Naive thymus-derived CD4-positive, alpha-beta T cell (primary cell): ENCODE results near the gene MRPS6. TPM values are rescaled to one million over a fixed set of nuclear protein-coding genes. Genes with fewer than 3 reads are reported as not detected.

Experiments used
- ATAC-seq: fragments of 150-1000 bp; cut with Tn5 transposase; 2 replicates; pipeline ENCODE4 v1.10.0; 2021; ENCODE audit warnings: mild to moderate bottlenecking, moderate library complexity
- CTCF ChIA-PET: fragments of 350-600 bp; sonication (Branson Sonifier 250); formaldehyde crosslinking; loops from one replicate; lab custom pipeline; 2021; ENCODE audit warnings: antibody characterized with exemption; lab: Charles Lee
- POLR2A ChIA-PET: fragments of 350-600 bp; sonication (Branson Sonifier 250); formaldehyde crosslinking; loops from one replicate; lab custom pipeline; 2021; ENCODE audit warnings: antibody characterized with exemption, inconsistent platforms; lab: Charles Lee
- DNase-seq, 9 donors: peaks; one replicate each; pipeline versions ENCODE4 v3.0.0 to v3.0.0-alpha.2; 2020 to 2022; ENCODE audit warnings: mixed read lengths in 1 of 9
- H3K27ac ChIP-seq: one replicate; pipeline ENCODE4 v1.7.0; 2013; ENCODE audit warnings: mild to moderate bottlenecking, low read depth, low read length, moderate library complexity
- H3K27me3 ChIP-seq, 2 donors: one replicate each; pipeline ENCODE4 v1.7.0; 2013; ENCODE audit warnings: low read length in 2 of 2, mild to moderate bottlenecking in 2 of 2, moderate library complexity in 2 of 2; ENCODE audit not compliant: control insufficient read depth in 2 of 2, insufficient read depth in 2 of 2
- H3K36me3 ChIP-seq, 3 experiments: 1 replicate in 2 of 3; 2 replicates in 1 of 3; pipeline ENCODE4 v1.7.0; 2013; ENCODE audit warnings: low read length in 3 of 3, mild to moderate bottlenecking in 3 of 3, moderate library complexity in 1 of 3; ENCODE audit not compliant: insufficient read depth in 3 of 3, control insufficient read depth in 2 of 3
- H3K4me1 ChIP-seq, 2 donors: one replicate each; pipeline ENCODE4 v1.7.0; 2013; ENCODE audit warnings: low read length in 2 of 2, mild to moderate bottlenecking in 2 of 2, moderate library complexity in 1 of 2; ENCODE audit not compliant: control insufficient read depth in 2 of 2, insufficient read depth in 2 of 2
- H3K4me3 ChIP-seq: 2 replicates; pipeline ENCODE4 v1.7.0; 2013; ENCODE audit warnings: mild to moderate bottlenecking, low read length
- H3K9me3 ChIP-seq, 3 experiments: 1 replicate in 2 of 3; 2 replicates in 1 of 3; pipeline ENCODE4 v1.7.0; 2013; ENCODE audit warnings: low read length in 3 of 3; ENCODE audit not compliant: control insufficient read depth in 2 of 3
- H3K27ac Mint-ChIP-seq, 9 donors: one replicate each; pipeline ENCODE4 v1.8.0; 2020 to 2022; ENCODE audit warnings: mixed read lengths in 9 of 9, mild to moderate bottlenecking in 8 of 9, moderate library complexity in 5 of 9, inconsistent platforms in 2 of 9
- H3K27me3 Mint-ChIP-seq, 5 donors: one replicate each; pipeline ENCODE4 v1.8.0; 2021 to 2022; ENCODE audit warnings: mixed read lengths in 5 of 5, mild to moderate bottlenecking in 1 of 5
- H3K36me3 Mint-ChIP-seq, 5 donors: one replicate each; pipeline ENCODE4 v1.8.0; 2020 to 2022; ENCODE audit warnings: mixed read lengths in 5 of 5, mild to moderate bottlenecking in 3 of 5, inconsistent platforms in 1 of 5
- H3K4me1 Mint-ChIP-seq, 7 donors: one replicate each; pipeline ENCODE4 v1.8.0; 2020 to 2022; ENCODE audit warnings: mixed read lengths in 7 of 7, mild to moderate bottlenecking in 3 of 7, inconsistent platforms in 1 of 7
- H3K4me3 Mint-ChIP-seq, 10 donors: one replicate each; pipeline ENCODE4 v1.8.0; 2020 to 2022; ENCODE audit warnings: mild to moderate bottlenecking in 10 of 10, mixed read lengths in 10 of 10, moderate library complexity in 6 of 10, inconsistent platforms in 2 of 10
- H3K9me3 Mint-ChIP-seq, 11 donors: one replicate each; pipeline ENCODE4 v1.8.0; 2020 to 2022; ENCODE audit warnings: mixed read lengths in 11 of 11, mild to moderate bottlenecking in 4 of 11, inconsistent platforms in 1 of 11, moderate library complexity in 1 of 11
- intact Hi-C, 2 donors: fragments of 100-400 bp; cut with micrococcal nuclease; formaldehyde crosslinking; loops; one replicate each; pipeline ENCODE4 v1.15.1; 2023
- polyA plus RNA-seq, 2 donors: library from polyadenylated mRNA; unstranded; fragments of 300-500 nt; fragmentation: Illumina TruSeq; gene quantifications; one replicate each; pipeline ENCODE4 v1.2.3, GENCODE V29; 2021
- total RNA-seq, 6 experiments: library from RNA in 5 of 6; stranded (reverse) in 5 of 6; gene quantifications; 1 replicate in 5 of 6; 2 replicates in 1 of 6; pipeline ENCODE4 v1.2.3 and lab custom pipeline; 2021 to 2026

The MRPS6 gene
- total and polyA plus RNA-seq, 7 experiments from 2014 or later: 25.5 to 193 (median 92.5) TPM

DNA sequence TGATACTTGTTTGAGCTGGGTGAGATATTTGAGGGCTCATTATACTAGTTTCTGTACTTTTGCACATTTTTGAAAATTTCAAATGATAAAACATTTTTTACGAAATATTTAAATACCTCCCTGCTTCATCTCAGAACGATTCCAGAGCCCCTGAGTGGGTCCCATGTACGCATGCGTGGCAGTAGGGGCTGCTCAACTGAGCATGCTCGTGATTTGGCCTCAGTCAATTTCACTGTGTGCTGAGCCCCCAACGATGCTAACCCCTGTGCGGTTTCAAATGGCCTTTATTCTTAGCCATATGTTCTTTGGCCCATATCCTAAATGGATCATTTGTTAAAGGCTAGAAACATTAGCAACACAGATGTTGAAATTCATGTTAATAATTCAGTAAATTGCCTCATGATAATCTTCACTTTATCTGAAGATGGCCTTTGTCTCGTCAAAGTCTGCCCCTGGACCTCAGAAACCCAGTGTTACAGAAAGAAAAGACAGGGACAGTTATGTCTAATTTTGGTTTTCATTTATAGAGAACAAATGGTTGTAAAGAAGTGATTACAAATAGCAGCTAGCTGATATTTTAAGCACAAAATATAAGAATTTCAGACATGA, 108.2 kb downstream of the MRPS6 start:
- H3K36me3 Mint-ChIP-seq: peaks cover 0 to 22% (median 5%) of the 10 kb centered on the region in 5 donors
- H3K27me3 ChIP-seq: no peaks in the 10 kb centered on the region
- no peak overlapping the region for H3K4me3 ChIP-seq
- no peak for DNase-seq
- CTCF ChIA-PET: no interaction called here
- no peaks in the 10 kb centered on the region for H3K4me1 ChIP-seq
- H3K36me3 ChIP-seq: no peaks in the 10 kb centered on the region
- H3K9me3 Mint-ChIP-seq: peaks cover 0 to 8% (median 2%) of the 10 kb centered on the region in 11 donors
- POLR2A ChIA-PET: interaction anchor here (0.6 kb wide), 2 partner anchors 20 to 71 kb away, joined by 3 read pairs; no protein-coding TSS in a partner anchor
- H3K27me3 Mint-ChIP-seq: no peaks in the 10 kb centered on the region
- intact Hi-C loops: no loop called here
- no peak overlapping the region for H3K27ac ChIP-seq
- no peaks in the 10 kb centered on the region for H3K9me3 ChIP-seq
- no peak for ATAC-seq
- no peak overlapping the region for H3K4me3 Mint-ChIP-seq
- no peak overlapping the region for H3K27ac Mint-ChIP-seq
- no peaks in the 10 kb centered on the region for H3K4me1 Mint-ChIP-seq

DNA sequence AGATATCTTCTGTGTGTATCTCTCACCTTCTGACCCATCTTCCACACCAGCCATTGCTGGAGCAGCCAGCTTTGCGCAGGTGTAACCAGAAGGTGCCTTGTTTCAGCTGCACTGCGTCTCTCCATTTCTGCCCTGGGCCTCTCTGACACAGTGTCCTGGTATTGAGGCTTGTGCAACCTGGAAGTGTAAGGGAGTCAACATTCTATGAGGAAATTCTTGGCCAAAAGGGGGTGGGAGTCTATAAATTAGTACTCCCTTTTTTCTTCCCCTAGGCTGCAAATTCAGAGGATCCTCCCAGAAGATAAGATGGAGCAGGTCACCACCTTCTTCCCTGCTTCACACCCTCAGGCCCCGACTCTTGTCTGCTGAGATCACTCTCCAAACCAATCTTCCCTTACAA, 109.1 kb downstream of the MRPS6 start:
- H3K9me3 ChIP-seq: no peaks in the 10 kb centered on the region
- H3K27me3 ChIP-seq: no peaks in the 10 kb centered on the region
- Mint-ChIP-seq H3K27ac (no peak overlapping the region), H3K4me3 (no peak overlapping the region), H3K27me3 (no peaks in the 10 kb centered on the region), H3K36me3 (peaks cover 0 to 19% (median 5%) of the 10 kb centered on the region in 5 donors), H3K9me3 (peaks cover 0 to 5% (median 0%) of the 10 kb centered on the region in 11 donors), H3K4me1 (no peaks in the 10 kb centered on the region)
- intact Hi-C loops: no loop called here
- DNase-seq (no peak), ATAC-seq (no peak)
- H3K4me1 ChIP-seq: no peaks in the 10 kb centered on the region
- no peak overlapping the region for H3K4me3 ChIP-seq
- no peak overlapping the region for H3K27ac ChIP-seq
- CTCF ChIA-PET: no interaction called here
- H3K36me3 ChIP-seq: no peaks in the 10 kb centered on the region
- POLR2A ChIA-PET: no interaction called here

DNA sequence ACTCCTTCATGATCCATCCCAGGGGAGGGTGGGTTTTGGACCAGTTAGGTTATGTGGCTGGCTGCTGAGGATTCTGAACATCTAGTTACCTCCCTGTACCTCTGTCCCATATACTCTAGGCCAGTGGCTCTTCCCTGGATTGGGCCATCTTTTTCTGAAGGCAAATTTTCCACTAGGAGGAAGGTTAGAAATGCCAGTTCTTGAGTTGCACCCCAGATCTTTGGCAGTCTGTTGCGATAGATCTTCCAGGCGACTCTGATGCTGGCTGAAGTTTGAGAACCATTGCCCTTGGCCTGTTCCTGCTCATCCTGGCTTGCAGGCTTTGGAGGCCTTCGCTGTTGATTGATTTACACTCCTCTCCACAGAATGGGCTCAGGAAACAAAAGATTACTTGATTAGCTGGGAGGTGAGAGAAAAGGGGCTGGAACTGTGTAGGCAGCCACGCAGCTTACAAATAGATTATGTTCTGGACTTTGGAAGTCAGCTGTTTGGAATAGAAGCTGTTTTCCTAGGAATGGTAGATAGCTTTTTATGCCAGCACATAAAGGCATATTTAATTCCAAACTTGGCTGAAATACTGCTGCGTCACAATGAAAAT, 110.1 kb downstream of the MRPS6 start:
- POLR2A ChIA-PET: no interaction called here
- H3K36me3 ChIP-seq: no peaks in the 10 kb centered on the region
- DNase-seq: no peak
- Mint-ChIP-seq H3K4me3 (no peak overlapping the region), H3K9me3 (peaks cover 0 to 6% (median 0%) of the 10 kb centered on the region in 11 donors), H3K27ac (no peak overlapping the region), H3K36me3 (peaks cover 0 to 16% (median 5%) of the 10 kb centered on the region in 5 donors), H3K27me3 (no peaks in the 10 kb centered on the region), H3K4me1 (no peaks in the 10 kb centered on the region)
- CTCF ChIA-PET: no interaction called here
- H3K4me3 ChIP-seq: no peak overlapping the region
- no peaks in the 10 kb centered on the region for H3K9me3 ChIP-seq
- intact Hi-C loops: no loop called here
- H3K27ac ChIP-seq: no peak overlapping the region
- no peak for ATAC-seq
- H3K4me1 ChIP-seq: no peaks in the 10 kb centered on the region
- no peaks in the 10 kb centered on the region for H3K27me3 ChIP-seq

- Histone ChIP-seq H3K27me3 (no peaks in the 10 kb centered on the region), H3K27ac (no peak overlapping the region), H3K36me3 (no peaks in the 10 kb centered on the region), H3K9me3 (no peaks in the 10 kb centered on the region), H3K4me1 (no peaks in the 10 kb centered on the region), H3K4me3 (no peak overlapping the region)
- DNase-seq (no peak), ATAC-seq (no peak)
- H3K27ac Mint-ChIP-seq: no peak overlapping the region
- H3K4me1 Mint-ChIP-seq: peaks cover 0 to 2% (median 1%) of the 10 kb centered on the region in 7 donors
- H3K36me3 Mint-ChIP-seq: peaks cover 4 to 18% (median 7%) of the 10 kb centered on the region in 5 donors
- CTCF ChIA-PET: no interaction called here
- no peak overlapping the region for H3K4me3 Mint-ChIP-seq
- POLR2A ChIA-PET: no interaction called here
- no peaks in the 10 kb centered on the region for H3K27me3 Mint-ChIP-seq
- intact Hi-C loops: no loop called here
- H3K9me3 Mint-ChIP-seq: peaks cover 0 to 9% (median 0%) of the 10 kb centered on the region in 11 donors
Observed at GRCh38 chr21:34184232-34184631, 110.9 kb downstream of the MRPS6 start.

GRCh38 chr21:34185026-34185750, 111.8 kb downstream of the MRPS6 start:
- Histone ChIP-seq H3K36me3 (no peaks in the 10 kb centered on the region), H3K27ac (no peak overlapping the region), H3K4me3 (no peak overlapping the region), H3K4me1 (no peaks in the 10 kb centered on the region), H3K9me3 (no peaks in the 10 kb centered on the region), H3K27me3 (no peaks in the 10 kb centered on the region)
- Mint-ChIP-seq H3K27ac (no peak overlapping the region), H3K36me3 (peaks cover 6 to 20% (median 10%) of the 10 kb centered on the region in 5 donors), H3K27me3 (no peaks in the 10 kb centered on the region), H3K4me1 (peaks cover 6 to 10% (median 8%) of the 10 kb centered on the region in 7 donors), H3K9me3 (peaks cover 0 to 15% (median 0%) of the 10 kb centered on the region in 11 donors), H3K4me3 (no peak overlapping the region)
- ATAC-seq: no peak
- ChIA-PET POLR2A (no interaction called here), CTCF (interaction anchor here (1.0 kb wide), 1 partner anchor 13 kb away, joined by 4 read pairs; no protein-coding TSS in a partner anchor)
- intact Hi-C loops: no loop called here
- no peak for DNase-seq

DNA sequence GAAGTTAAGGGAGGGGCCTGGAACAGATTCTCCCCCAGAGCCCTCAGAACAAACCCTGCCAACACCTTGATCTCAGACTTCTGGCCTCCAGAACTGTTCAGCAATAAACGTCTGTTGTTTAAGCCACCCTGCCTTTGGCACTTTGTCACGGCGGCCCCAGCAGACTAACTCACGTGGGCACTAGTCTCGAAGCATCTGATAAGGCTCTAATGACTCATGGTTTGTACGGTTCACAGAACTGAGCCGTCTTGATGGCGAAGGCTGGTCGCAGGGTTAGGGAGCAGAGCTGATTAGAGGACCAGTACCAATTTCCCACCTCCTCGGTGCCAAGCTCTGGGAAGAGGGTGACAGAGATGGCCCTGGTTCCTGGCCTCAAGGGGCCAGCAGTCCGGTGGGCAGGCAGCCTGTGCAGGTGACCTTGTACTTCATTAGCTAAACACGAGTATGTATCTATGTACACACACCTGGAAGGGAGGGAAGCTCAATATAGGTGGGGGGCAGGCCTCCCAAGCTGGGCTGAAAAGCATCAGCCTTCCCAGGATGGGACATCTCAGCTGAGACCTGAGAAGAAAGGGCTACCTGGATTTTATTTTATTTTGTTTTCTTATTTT, 112.8 kb downstream of the MRPS6 start:
- peaks cover 4 to 19% (median 10%) of the 10 kb centered on the region in 5 donors for H3K36me3 Mint-ChIP-seq
- no peak for DNase-seq
- H3K4me3 Mint-ChIP-seq: no peak overlapping the region

More for the DNA sequence above, 112.8 kb downstream of the MRPS6 start:
- no peak for ATAC-seq
- Mint-ChIP-seq H3K4me1 (peaks cover 6 to 19% (median 14%) of the 10 kb centered on the region in 7 donors), H3K27me3 (no peaks in the 10 kb centered on the region), H3K27ac (no peak overlapping the region), H3K9me3 (peaks cover 0 to 15% (median 0%) of the 10 kb centered on the region in 11 donors)
- intact Hi-C loops: no loop called here
- CTCF ChIA-PET: no interaction called here
- POLR2A ChIA-PET: no interaction called here
- H3K27ac ChIP-seq: no peak overlapping the region
- H3K4me3 ChIP-seq: no peak overlapping the region
- H3K9me3 ChIP-seq: no peaks in the 10 kb centered on the region
- H3K27me3 ChIP-seq: no peaks in the 10 kb centered on the region
- no peaks in the 10 kb centered on the region for H3K4me1 ChIP-seq
- H3K36me3 ChIP-seq: no peaks in the 10 kb centered on the region
